ENCODE measurements around the gene SHC3.

SHC3 gene

DNA sequence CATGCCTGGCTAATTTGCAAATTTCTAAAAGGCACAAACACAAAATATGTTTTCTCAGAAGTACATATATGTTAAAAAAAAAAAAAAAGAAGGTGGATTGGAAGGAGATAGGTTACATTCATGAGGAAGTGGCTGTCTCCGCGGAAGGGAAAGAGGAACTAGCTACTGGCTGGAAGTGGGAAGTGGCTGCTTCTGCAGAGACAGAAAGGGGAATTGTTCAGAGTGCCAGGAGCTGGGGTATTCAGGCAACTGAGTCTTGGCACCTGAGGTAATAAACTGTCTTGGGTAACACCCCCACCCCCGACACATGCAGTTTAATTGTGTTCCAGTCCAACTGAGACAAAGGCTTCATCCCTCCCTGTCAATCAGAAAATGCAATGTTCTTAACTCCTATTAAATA, 141.7 kb downstream of the SHC3 start:
- TF ChIP-seq, protein P1, sequence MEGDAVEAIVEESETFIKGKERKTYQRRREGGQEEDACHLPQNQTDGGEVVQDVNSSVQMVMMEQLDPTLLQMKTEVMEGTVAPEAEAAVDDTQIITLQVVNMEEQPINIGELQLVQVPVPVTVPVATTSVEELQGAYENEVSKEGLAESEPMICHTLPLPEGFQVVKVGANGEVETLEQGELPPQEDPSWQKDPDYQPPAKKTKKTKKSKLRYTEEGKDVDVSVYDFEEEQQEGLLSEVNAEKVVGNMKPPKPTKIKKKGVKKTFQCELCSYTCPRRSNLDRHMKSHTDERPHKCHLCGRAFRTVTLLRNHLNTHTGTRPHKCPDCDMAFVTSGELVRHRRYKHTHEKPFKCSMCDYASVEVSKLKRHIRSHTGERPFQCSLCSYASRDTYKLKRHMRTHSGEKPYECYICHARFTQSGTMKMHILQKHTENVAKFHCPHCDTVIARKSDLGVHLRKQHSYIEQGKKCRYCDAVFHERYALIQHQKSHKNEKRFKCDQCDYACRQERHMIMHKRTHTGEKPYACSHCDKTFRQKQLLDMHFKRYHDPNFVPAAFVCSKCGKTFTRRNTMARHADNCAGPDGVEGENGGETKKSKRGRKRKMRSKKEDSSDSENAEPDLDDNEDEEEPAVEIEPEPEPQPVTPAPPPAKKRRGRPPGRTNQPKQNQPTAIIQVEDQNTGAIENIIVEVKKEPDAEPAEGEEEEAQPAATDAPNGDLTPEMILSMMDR (IDR thresholded peaks at IDR 0.05; ENCODE audit: control insufficient read depth, insufficient read depth, low read depth, low read length, missing control alignments) = no peak
- DNase-seq (ENCODE audit: low read depth) = no peak
- no peak overlapping the region for H3K4me3 ChIP-seq (ENCODE audit: control insufficient read depth, low read depth, low read length)

DNA sequence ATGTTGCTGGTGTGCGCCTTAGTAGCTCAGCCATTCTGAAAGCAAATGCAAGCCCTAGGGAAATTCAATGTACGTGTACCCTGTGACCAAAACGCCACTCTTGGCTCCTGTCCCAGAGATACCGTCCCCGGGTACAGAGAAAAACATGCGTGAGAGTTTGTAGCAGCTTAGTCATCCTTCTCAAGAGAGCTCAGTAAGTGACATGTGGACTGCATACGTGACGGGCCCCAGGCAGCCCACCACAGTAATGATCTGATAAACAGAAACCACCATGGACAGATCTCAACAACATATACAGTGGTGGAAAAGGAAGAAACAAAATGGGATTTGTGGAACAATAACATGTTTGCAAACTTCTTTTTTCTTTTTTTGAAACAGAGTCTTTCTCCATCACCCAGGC, 142.2 kb downstream of the SHC3 start:
- H3K4me3 ChIP-seq (ENCODE audit: control insufficient read depth, low read depth, low read length) = no peak overlapping the region
- no peak for DNase-seq (ENCODE audit: low read depth)
- TF ChIP-seq, protein P1 (IDR thresholded peaks at IDR 0.05; ENCODE audit: control insufficient read depth, insufficient read depth, low read depth, low read length, missing control alignments) = no peak

DNA sequence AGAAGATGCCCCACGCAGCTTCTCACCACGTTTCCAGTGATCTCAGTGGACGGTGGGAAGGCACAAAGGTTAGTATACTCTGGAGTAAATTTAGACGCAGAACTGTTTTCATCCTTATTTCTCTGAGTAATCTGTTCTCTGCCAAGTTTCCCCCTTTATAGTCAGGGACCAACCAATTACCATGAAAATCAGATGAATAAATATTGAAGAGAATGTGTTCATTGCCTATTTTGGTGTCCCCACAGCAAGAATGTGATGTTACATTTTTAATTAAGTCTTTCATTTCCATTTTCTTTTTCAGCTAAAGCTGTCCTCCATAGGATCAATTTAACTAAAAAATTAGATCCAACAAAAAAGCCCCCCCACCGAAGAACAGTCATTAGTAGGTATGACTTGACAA, 146.0 kb downstream of the SHC3 start:
- DNase-seq (ENCODE audit: low read depth) = no peak
- TF ChIP-seq, protein P1 (IDR thresholded peaks at IDR 0.05; ENCODE audit: control insufficient read depth, insufficient read depth, low read depth, low read length, missing control alignments) = no peak
- no peak overlapping the region for H3K4me3 ChIP-seq (ENCODE audit: control insufficient read depth, low read depth, low read length)

DNA sequence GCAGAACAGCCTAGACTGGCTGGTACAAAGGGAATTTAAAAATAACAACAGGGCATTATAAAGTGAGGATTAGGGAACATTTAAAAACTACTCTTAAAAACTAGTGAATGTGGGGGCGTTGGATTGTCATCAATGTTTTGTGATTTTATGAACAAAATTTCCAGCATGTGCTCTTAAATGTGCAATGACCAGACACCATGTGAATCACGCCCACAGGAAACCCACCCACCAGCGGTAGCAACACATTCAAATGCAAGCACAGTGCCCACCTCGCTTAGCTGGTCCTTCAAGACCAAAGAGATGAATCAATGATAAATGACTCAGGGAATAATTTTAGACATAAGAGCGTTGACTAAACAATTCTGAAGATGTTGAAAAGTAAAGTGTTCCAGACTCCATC, 146.4 kb downstream of the SHC3 start:
- DNase-seq (ENCODE audit: low read depth) = no peak
- TF ChIP-seq, protein P1 (IDR thresholded peaks at IDR 0.05; ENCODE audit: control insufficient read depth, insufficient read depth, low read depth, low read length, missing control alignments) = no peak
- H3K4me3 ChIP-seq (ENCODE audit: control insufficient read depth, low read depth, low read length) = no peak overlapping the region

DNA sequence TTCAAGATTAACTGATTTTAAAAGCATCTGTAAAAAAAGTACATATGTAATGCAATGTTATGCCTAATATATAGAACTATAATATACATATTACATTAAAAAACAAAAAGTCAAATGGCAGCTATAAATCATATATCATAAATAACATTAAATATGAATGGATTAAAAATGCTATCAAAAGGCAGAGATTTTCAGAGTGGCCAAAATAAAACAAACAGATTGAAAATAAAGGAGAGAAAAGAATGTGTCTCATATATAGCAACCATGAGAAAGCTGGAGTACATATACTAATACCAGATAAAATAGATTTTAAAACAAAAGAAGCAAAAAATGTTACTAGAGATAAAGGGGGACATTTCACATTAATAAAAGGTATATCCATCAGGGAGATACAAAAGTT, 148.8 kb downstream of the SHC3 start:
- TF ChIP-seq, protein P1 (IDR thresholded peaks at IDR 0.05; ENCODE audit: control insufficient read depth, insufficient read depth, low read depth, low read length, missing control alignments) = no peak
- H3K4me3 ChIP-seq (ENCODE audit: control insufficient read depth, low read depth, low read length) = no peak overlapping the region
- no peak for DNase-seq (ENCODE audit: low read depth)

DNA sequence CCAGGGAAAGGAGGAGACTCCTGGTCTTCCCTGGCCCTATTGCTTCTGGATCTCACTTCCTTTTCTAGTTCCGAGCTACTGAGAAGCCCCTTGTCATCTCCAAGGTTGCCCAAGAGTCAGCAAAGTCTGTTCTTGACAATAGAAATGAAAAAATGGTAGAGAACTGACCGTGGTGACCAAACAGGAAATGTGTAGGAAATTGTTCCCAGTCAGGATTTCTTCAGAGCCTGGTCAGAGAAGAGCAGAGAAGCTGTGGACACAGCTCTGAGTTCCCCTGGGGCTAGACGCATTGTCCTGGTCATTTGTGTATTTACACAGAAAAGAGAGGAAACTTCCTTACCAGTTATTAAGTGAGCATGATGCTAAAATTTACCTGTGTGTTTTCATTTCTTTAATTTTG, 151.7 kb downstream of the SHC3 start:
- no peak overlapping the region for H3K4me3 ChIP-seq (ENCODE audit: control insufficient read depth, low read depth, low read length)
- TF ChIP-seq, protein P1 (IDR thresholded peaks at IDR 0.05; ENCODE audit: control insufficient read depth, insufficient read depth, low read depth, low read length, missing control alignments) = no peak
- DNase-seq (ENCODE audit: low read depth) = no peak

DNA sequence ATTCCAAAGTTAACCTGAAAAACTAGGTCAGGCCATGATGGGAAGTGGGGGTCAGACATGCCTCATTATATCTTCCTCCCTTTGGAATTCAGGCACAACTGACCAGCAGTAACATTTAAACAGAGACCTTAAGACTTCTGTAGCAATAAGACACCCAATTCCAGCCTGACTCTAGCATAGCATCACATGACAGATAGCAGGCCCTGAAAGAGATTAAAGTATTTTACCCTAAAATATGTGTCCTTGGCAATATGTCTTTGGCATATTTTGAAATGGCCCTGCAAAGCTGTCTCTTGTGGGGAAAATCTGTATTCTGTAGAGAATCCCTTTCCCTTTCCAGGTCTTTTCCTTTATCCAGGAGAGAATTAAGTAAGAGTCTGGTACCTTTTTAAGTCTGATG, 153.1 kb downstream of the SHC3 start:
- H3K4me3 ChIP-seq (ENCODE audit: control insufficient read depth, low read depth, low read length) = no peak overlapping the region
- TF ChIP-seq, protein P1 (IDR thresholded peaks at IDR 0.05; ENCODE audit: control insufficient read depth, insufficient read depth, low read depth, low read length, missing control alignments) = no peak
- no peak for DNase-seq (ENCODE audit: low read depth)

Data from AG09309 (cell line).